ENCODE data around the gene TNFSF12. TPM values are rescaled to one million over a fixed set of nuclear protein-coding genes. Genes with fewer than 3 reads are reported as not detected.

TNFSF12 gene
- polyA plus RNA-seq, 1 donor: 32.7 TPM

- H3K4me3 ChIP-seq (ENCODE audit: low read length): no peak overlapping the region
- H3K4me1 ChIP-seq (ENCODE audit: control insufficient read depth, insufficient read depth, low read length): peaks cover 11% of the 10 kb centered on the region
- DNase-seq: no peak
- no peaks in the 10 kb centered on the region for H3K9me3 ChIP-seq (ENCODE audit: control insufficient read depth, low read depth, low read length)
- peaks cover 80% of the 10 kb centered on the region for H3K36me3 ChIP-seq (ENCODE audit: control insufficient read depth, insufficient read depth, low read length)
- no peak overlapping the region for H3K27ac ChIP-seq (ENCODE audit: low read length)
- H3K27me3 ChIP-seq (ENCODE audit: control insufficient read depth, insufficient read depth, low read length): no peaks in the 10 kb centered on the region
- 80% methylated on average over 1 of the region's 10 CpGs for WGBS (ENCODE audit: insufficient coverage, low lambda C conversion rate)
These were observed 37.8 kb upstream of the TNFSF12 start for GRCh38 chr17:7511108-7511507.

GRCh38 chr17:7512105-7512504, 36.8 kb upstream of the TNFSF12 start:
- DNase-seq: no peak
- 100% methylated on average over 1 of the region's 15 CpGs for WGBS (ENCODE audit: insufficient coverage, low lambda C conversion rate)
- Histone ChIP-seq H3K27me3 (ENCODE audit: control insufficient read depth, insufficient read depth, low read length) (no peaks in the 10 kb centered on the region), H3K4me1 (ENCODE audit: control insufficient read depth, insufficient read depth, low read length) (peaks cover 12% of the 10 kb centered on the region), H3K36me3 (ENCODE audit: control insufficient read depth, insufficient read depth, low read length) (peaks cover 70% of the 10 kb centered on the region), H3K4me3 (ENCODE audit: low read length) (no peak overlapping the region), H3K9me3 (ENCODE audit: control insufficient read depth, low read depth, low read length) (no peaks in the 10 kb centered on the region), H3K27ac (ENCODE audit: low read length) (no peak overlapping the region)

GRCh38 chr17:7512824-7513540, 35.9 kb upstream of the TNFSF12 start:
- Histone ChIP-seq H3K27me3 (ENCODE audit: control insufficient read depth, insufficient read depth, low read length) (no peaks in the 10 kb centered on the region), H3K27ac (ENCODE audit: low read length) (no peak overlapping the region), H3K4me3 (ENCODE audit: low read length) (no peak overlapping the region), H3K9me3 (ENCODE audit: control insufficient read depth, low read depth, low read length) (no peaks in the 10 kb centered on the region), H3K4me1 (ENCODE audit: control insufficient read depth, insufficient read depth, low read length) (peaks cover 12% of the 10 kb centered on the region), H3K36me3 (ENCODE audit: control insufficient read depth, insufficient read depth, low read length) (peaks cover 65% of the 10 kb centered on the region)
- 95% methylated on average over 8 of the region's 20 CpGs for WGBS (ENCODE audit: insufficient coverage, low lambda C conversion rate)
- no peak for DNase-seq

GRCh38 chr17:7513850-7514419, 34.9 kb upstream of the TNFSF12 start:
- Histone ChIP-seq H3K36me3 (ENCODE audit: control insufficient read depth, insufficient read depth, low read length) (peaks cover 56% of the 10 kb centered on the region), H3K9me3 (ENCODE audit: control insufficient read depth, low read depth, low read length) (no peaks in the 10 kb centered on the region), H3K4me1 (ENCODE audit: control insufficient read depth, insufficient read depth, low read length) (peaks cover 12% of the 10 kb centered on the region), H3K27ac (ENCODE audit: low read length) (no peak overlapping the region), H3K4me3 (ENCODE audit: low read length) (no peak overlapping the region), H3K27me3 (ENCODE audit: control insufficient read depth, insufficient read depth, low read length) (no peaks in the 10 kb centered on the region)
- no CpG with 5 or more reads among the region's 17 CpGs for WGBS (ENCODE audit: insufficient coverage, low lambda C conversion rate)
- no peak for DNase-seq

GRCh38 chr17:7515911-7516610, 32.8 kb upstream of the TNFSF12 start:
- peaks cover 12% of the 10 kb centered on the region for H3K4me1 ChIP-seq (ENCODE audit: control insufficient read depth, insufficient read depth, low read length)
- H3K27ac ChIP-seq (ENCODE audit: low read length): peak overlapping the region; percentile 71
- no peak overlapping the region for H3K4me3 ChIP-seq (ENCODE audit: low read length)
- no peaks in the 10 kb centered on the region for H3K9me3 ChIP-seq (ENCODE audit: control insufficient read depth, low read depth, low read length)
- peaks cover 36% of the 10 kb centered on the region for H3K36me3 ChIP-seq (ENCODE audit: control insufficient read depth, insufficient read depth, low read length)
- DNase-seq: peak; percentile 84 to 93
- WGBS (ENCODE audit: insufficient coverage, low lambda C conversion rate): no CpG with 5 or more reads among the region's 13 CpGs
- H3K27me3 ChIP-seq (ENCODE audit: control insufficient read depth, insufficient read depth, low read length): no peaks in the 10 kb centered on the region

GRCh38 chr17:7523033-7523432, 25.8 kb upstream of the TNFSF12 start:
- H3K27me3 ChIP-seq (ENCODE audit: control insufficient read depth, insufficient read depth, low read length): no peaks in the 10 kb centered on the region
- peaks cover 11% of the 10 kb centered on the region for H3K9me3 ChIP-seq (ENCODE audit: control insufficient read depth, low read depth, low read length)
- no peaks in the 10 kb centered on the region for H3K4me1 ChIP-seq (ENCODE audit: control insufficient read depth, insufficient read depth, low read length)
- no peak overlapping the region for H3K4me3 ChIP-seq (ENCODE audit: low read length)
- no CpG with 5 or more reads among the region's 10 CpGs for WGBS (ENCODE audit: insufficient coverage, low lambda C conversion rate)
- no peak for DNase-seq
- H3K27ac ChIP-seq (ENCODE audit: low read length): no peak overlapping the region
- H3K36me3 ChIP-seq (ENCODE audit: control insufficient read depth, insufficient read depth, low read length): no peaks in the 10 kb centered on the region

- Histone ChIP-seq H3K36me3 (ENCODE audit: control insufficient read depth, insufficient read depth, low read length) (no peaks in the 10 kb centered on the region), H3K9me3 (ENCODE audit: control insufficient read depth, low read depth, low read length) (peaks cover 22% of the 10 kb centered on the region), H3K4me3 (ENCODE audit: low read length) (no peak overlapping the region), H3K4me1 (ENCODE audit: control insufficient read depth, insufficient read depth, low read length) (peaks cover 10% of the 10 kb centered on the region), H3K27me3 (ENCODE audit: control insufficient read depth, insufficient read depth, low read length) (no peaks in the 10 kb centered on the region), H3K27ac (ENCODE audit: low read length) (no peak overlapping the region)
- no peak for DNase-seq
These were observed 20.0 kb upstream of the TNFSF12 start for GRCh38 chr17:7528842-7529241.

GRCh38 chr17:7530023-7530900, 18.6 kb upstream of the TNFSF12 start:
- Histone ChIP-seq H3K36me3 (ENCODE audit: control insufficient read depth, insufficient read depth, low read length) (no peaks in the 10 kb centered on the region), H3K4me1 (ENCODE audit: control insufficient read depth, insufficient read depth, low read length) (peaks cover 10% of the 10 kb centered on the region), H3K27me3 (ENCODE audit: control insufficient read depth, insufficient read depth, low read length) (no peaks in the 10 kb centered on the region), H3K9me3 (ENCODE audit: control insufficient read depth, low read depth, low read length) (peaks cover 22% of the 10 kb centered on the region), H3K27ac (ENCODE audit: low read length) (no peak overlapping the region), H3K4me3 (ENCODE audit: low read length) (no peak overlapping the region)
- DNase-seq: no peak
- WGBS (ENCODE audit: insufficient coverage, low lambda C conversion rate): no CpG with 5 or more reads among the region's 6 CpGs

- Histone ChIP-seq H3K4me3 (ENCODE audit: low read length) (no peak overlapping the region), H3K27me3 (ENCODE audit: control insufficient read depth, insufficient read depth, low read length) (no peaks in the 10 kb centered on the region), H3K9me3 (ENCODE audit: control insufficient read depth, low read depth, low read length) (peaks cover 14% of the 10 kb centered on the region), H3K4me1 (ENCODE audit: control insufficient read depth, insufficient read depth, low read length) (peaks cover 9% of the 10 kb centered on the region), H3K36me3 (ENCODE audit: control insufficient read depth, insufficient read depth, low read length) (no peaks in the 10 kb centered on the region), H3K27ac (ENCODE audit: low read length) (no peak overlapping the region)
- no peak for DNase-seq
- WGBS (ENCODE audit: insufficient coverage, low lambda C conversion rate): no CpG with 5 or more reads among the region's 3 CpGs
These were observed 10.8 kb upstream of the TNFSF12 start for GRCh38 chr17:7538050-7538449.

GRCh38 chr17:7538891-7539545, 9.8 kb upstream of the TNFSF12 start:
- peaks cover 14% of the 10 kb centered on the region for H3K9me3 ChIP-seq (ENCODE audit: control insufficient read depth, low read depth, low read length)
- peak overlapping the region; percentile 37 for H3K27ac ChIP-seq (ENCODE audit: low read length)
- no peak overlapping the region for H3K4me3 ChIP-seq (ENCODE audit: low read length)
- peak in 1 of 2 donors; percentile 45 for DNase-seq
- 0% methylated on average over 1 of the region's 11 CpGs for WGBS (ENCODE audit: insufficient coverage, low lambda C conversion rate)
- no peaks in the 10 kb centered on the region for H3K27me3 ChIP-seq (ENCODE audit: control insufficient read depth, insufficient read depth, low read length)
- peaks cover 7% of the 10 kb centered on the region for H3K4me1 ChIP-seq (ENCODE audit: control insufficient read depth, insufficient read depth, low read length)
- H3K36me3 ChIP-seq (ENCODE audit: control insufficient read depth, insufficient read depth, low read length): no peaks in the 10 kb centered on the region
